ENCODE data around the gene AWAT1.
"Not testable (repeated sequence)": the region's sequence is repeated elsewhere in the genome, so short reads cannot be mapped to it uniquely, and the experiment has no call there.

AWAT1 gene

GRCh38 chrX:70234355-70234754 is at the start of gene AWAT1:
Gene AWAT1, plus strand, starts transcription at chrX:70234655. Its CDS starts 41 bp downstream, at chrX:70234696.
- DNase-seq (ENCODE audit: insufficient read length, low spot score) (no peak), FAIRE-seq (no peak)
- no peak for TF ChIP-seq CTCF (IDR thresholded peaks at IDR 0.05; ENCODE audit: insufficient read depth, missing control alignments)

GRCh38 chrX:70190225-70190624 is 44.2 kb upstream of the AWAT1 start:
- TF ChIP-seq CTCF (IDR thresholded peaks at IDR 0.05; ENCODE audit: insufficient read depth, missing control alignments): no peak
- FAIRE-seq: no peak
- no peak for DNase-seq (ENCODE audit: insufficient read length, low spot score)

GRCh38 chrX:70196961-70197720 is 37.3 kb upstream of the AWAT1 start:
- DNase-seq (ENCODE audit: insufficient read length, low spot score) (no peak), FAIRE-seq (no peak)
- peak; percentile 61 for TF ChIP-seq CTCF (IDR thresholded peaks at IDR 0.05; ENCODE audit: insufficient read depth, missing control alignments)

- TF ChIP-seq CTCF (IDR thresholded peaks at IDR 0.05; ENCODE audit: insufficient read depth, missing control alignments): no peak
- no peak for DNase-seq (ENCODE audit: insufficient read length, low spot score)
- FAIRE-seq: no peak
Measured at GRCh38 chrX:70201732-70202131, 32.7 kb upstream of the AWAT1 start.

- FAIRE-seq: no peak
- no peak for DNase-seq (ENCODE audit: insufficient read length, low spot score)
Measured at GRCh38 chrX:70208479-70208878, 26.0 kb upstream of the AWAT1 start.

GRCh38 chrX:70209570-70209969 is 24.9 kb upstream of the AWAT1 start:
- not testable (repeated sequence) for FAIRE-seq

More at GRCh38 chrX:70208479-70208878, 26.0 kb upstream of the AWAT1 start:
- no peak for TF ChIP-seq CTCF (IDR thresholded peaks at IDR 0.05; ENCODE audit: insufficient read depth, missing control alignments)

GRCh38 chrX:70219938-70220764 is 14.3 kb upstream of the AWAT1 start:
- no peak for TF ChIP-seq CTCF (IDR thresholded peaks at IDR 0.05; ENCODE audit: insufficient read depth, missing control alignments)
- no peak for FAIRE-seq
- DNase-seq (ENCODE audit: insufficient read length, low spot score): no peak

More at GRCh38 chrX:70209570-70209969, 24.9 kb upstream of the AWAT1 start:
- not testable (repeated sequence) for DNase-seq (ENCODE audit: insufficient read length, low spot score)
